NT2/D1 (cell line): ENCODE measurements around the gene DCLK1.

ENCODE experiments used
- SUZ12 ChIP-seq: IDR thresholded peaks from 2 replicates; pipeline ENCODE4 v1.6.1; 2011; ENCODE audit not compliant: insufficient read length, insufficient read depth; ENCODE audit errors: extremely low read depth
- YY1 ChIP-seq: IDR thresholded peaks from 2 replicates; pipeline ENCODE4 v1.6.1; 2011; ENCODE audit not compliant: insufficient read length, insufficient read depth
- ZNF274 ChIP-seq: IDR thresholded peaks from 2 replicates; pipeline ENCODE4 v1.6.1; 2011; ENCODE audit warnings: mild to moderate bottlenecking, low read depth, low read length

- TF ChIP-seq YY1 (no peak), SUZ12 (no peak), ZNF274 (no peak)
Observed at GRCh38 chr13:35984776-35985453, 146.3 kb downstream of the DCLK1 start.
